K562 (cell line): ENCODE measurements around the gene NEDD8. TPM values are rescaled to one million over a fixed set of nuclear protein-coding genes. Genes with fewer than 3 reads are reported as not detected.

ENCODE experiments used
- IRF9 ChIP-seq: fragments of 450-650 bp; IDR thresholded peaks from 2 replicates; pipeline ENCODE4 v1.6.1; 2016; ENCODE audit warnings: missing biosample characterization, missing genetic modification characterization
- MEF2A ChIP-seq: IDR thresholded peaks from 2 replicates; pipeline ENCODE4 v1.6.1; 2011; ENCODE audit warnings: low read depth, mild to moderate bottlenecking, low read length, moderate library complexity; ENCODE audit not compliant: control insufficient read depth
- MITF ChIP-seq: IDR thresholded peaks from 2 replicates; pipeline ENCODE4 v1.6.1; 2014; ENCODE audit warnings: antibody characterized with exemption
- NKRF ChIP-seq: fragments of 450-650 bp; IDR thresholded peaks from 2 replicates; pipeline ENCODE4 v1.6.1; 2016; ENCODE audit warnings: borderline replicate concordance
- POLR2A ChIP-seq: fragments of 450-650 bp; conservative IDR thresholded peaks from 2 replicates; pipeline ENCODE4 v1.6.1; 2016
- PTBP1 ChIP-seq: fragments of 200-400 bp; formaldehyde crosslinking; IDR thresholded peaks from 2 replicates; pipeline ENCODE4 v1.6.1; 2017; ENCODE audit warnings: low read depth, low read length
- RBM25 ChIP-seq: fragments of 200-400 bp; formaldehyde crosslinking; IDR thresholded peaks from 2 replicates; pipeline ENCODE4 v1.6.1; 2018; ENCODE audit warnings: low read length, low read depth, moderate library complexity; ENCODE audit not compliant: severe bottlenecking
- TARDBP ChIP-seq: fragments of 450-650 bp; IDR thresholded peaks from 2 replicates; pipeline ENCODE4 v1.6.1; 2016
- ZBTB7A ChIP-seq: IDR thresholded peaks from 2 replicates; pipeline ENCODE4 v1.6.1; 2011; ENCODE audit warnings: low read depth, mild to moderate bottlenecking, low read length, moderate library complexity, borderline replicate concordance; ENCODE audit not compliant: control insufficient read depth
- ZNF24 ChIP-seq: fragments of 450-650 bp; IDR thresholded peaks from 2 replicates; pipeline ENCODE4 v1.6.1; 2016
- ZNF609 ChIP-seq: sonication (generic); formaldehyde crosslinking; IDR thresholded peaks from 2 replicates; pipeline ENCODE4 v1.8.1; 2023; ENCODE audit warnings: missing genetic modification reagents, mild to moderate bottlenecking, borderline replicate concordance
- ZSCAN32 ChIP-seq: fragments of 450-650 bp; formaldehyde crosslinking; IDR thresholded peaks from 2 replicates; pipeline ENCODE4 v1.4.0; 2020; ENCODE audit warnings: mild to moderate bottlenecking, moderate library complexity
- polyA plus RNA-seq, 8 experiments: library from polyadenylated mRNA; depleted of rRNA in 4 of 8; stranded (reverse) in 5 of 8; unstranded in 3 of 8; fragments of >200 nt; fragmentation: Nextera tagmentation in 2 of 8; fragmentation: Illumina TruSeq in 1 of 8; extraction: Ambion mirVana in 2 of 8; extraction: Trizol in 1 of 8; gene quantifications; 2 replicates each; pipeline versions ENCODE4 v1.2.1 to v1.2.3, GENCODE V29; 2011 to 2014; ENCODE audit warnings: inconsistent platforms in 1 of 8, missing spikeins in 1 of 8
- total RNA-seq, 7 experiments: library from RNA; depleted of rRNA in 6 of 7; stranded (reverse); fragments of >200 nt in 6 of 7; fragmentation: Illumina TruSeq in 2 of 7; extraction: Trizol in 2 of 7; gene quantifications; 2 replicates each; pipeline versions ENCODE4 v1.2.1 to v1.2.3, GENCODE V29; 2011 to 2021; ENCODE audit warnings: low replicate concordance in 1 of 7
- TF ChIP-seq, protein P1 (sequence below): fragments of 450-650 bp; formaldehyde crosslinking; IDR thresholded peaks from 2 replicates; pipeline ENCODE4 v1.4.0; 2020; ENCODE audit warnings: mild to moderate bottlenecking
- TF ChIP-seq, protein P2 (sequence below): IDR thresholded peaks from 3 replicates; pipeline ENCODE4 v1.6.1; 2011; ENCODE audit warnings: borderline replicate concordance, mild to moderate bottlenecking; ENCODE audit not compliant: insufficient read length, insufficient read depth

NEDD8 gene
- total and polyA plus RNA-seq, 9 of the 15 experiments (the other 6 are each of a cell fraction or from before 2014, with no cell fraction given), result 142 to 691 (median 260) TPM

DNA sequence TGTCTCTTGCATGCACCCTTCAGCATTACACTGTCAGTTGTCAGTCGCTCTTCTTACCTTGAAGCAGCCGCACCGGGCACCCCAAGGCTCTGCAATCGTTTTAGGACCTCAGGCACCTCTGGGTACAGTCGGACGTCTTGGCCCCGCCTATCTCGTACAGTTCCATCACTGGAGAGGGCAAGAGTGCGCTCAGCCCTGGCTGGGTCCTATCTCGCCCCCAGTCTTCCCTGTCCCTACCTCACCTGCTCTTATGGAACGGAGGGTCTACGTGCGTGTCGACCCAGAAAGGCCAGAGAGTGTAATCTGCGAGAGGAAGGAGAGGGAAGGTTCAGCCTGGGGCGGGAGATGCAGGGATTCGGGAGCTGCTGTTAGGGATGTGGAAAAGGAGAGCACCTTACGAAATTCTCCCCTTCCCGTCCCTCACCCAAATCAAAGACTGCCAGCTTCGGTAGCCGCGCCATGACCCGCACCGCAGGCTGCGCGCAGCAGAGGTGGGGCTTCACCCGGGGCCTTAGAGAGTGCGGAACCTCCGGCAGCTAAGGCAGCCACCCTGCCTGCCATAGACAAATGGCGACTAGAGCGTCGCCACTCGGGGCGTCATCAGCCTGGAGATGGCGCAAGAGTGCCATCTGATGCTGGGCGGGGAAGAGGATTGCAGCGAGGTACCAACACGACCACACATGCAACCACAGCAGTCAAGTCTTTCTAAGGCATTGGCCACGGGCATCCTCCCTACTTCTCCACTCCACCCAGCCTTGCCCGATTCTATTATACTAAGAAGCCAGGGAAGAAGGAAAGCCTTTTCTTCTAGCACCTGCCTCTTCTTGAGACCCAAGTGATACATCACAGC is 16.4 kb downstream of the NEDD8 start, which contains the start of gene MDP1 (continued):
- TF ChIP-seq, protein P1, sequence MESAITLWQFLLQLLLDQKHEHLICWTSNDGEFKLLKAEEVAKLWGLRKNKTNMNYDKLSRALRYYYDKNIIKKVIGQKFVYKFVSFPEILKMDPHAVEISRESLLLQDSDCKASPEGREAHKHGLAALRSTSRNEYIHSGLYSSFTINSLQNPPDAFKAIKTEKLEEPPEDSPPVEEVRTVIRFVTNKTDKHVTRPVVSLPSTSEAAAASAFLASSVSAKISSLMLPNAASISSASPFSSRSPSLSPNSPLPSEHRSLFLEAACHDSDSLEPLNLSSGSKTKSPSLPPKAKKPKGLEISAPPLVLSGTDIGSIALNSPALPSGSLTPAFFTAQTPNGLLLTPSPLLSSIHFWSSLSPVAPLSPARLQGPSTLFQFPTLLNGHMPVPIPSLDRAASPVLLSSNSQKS, result no peak
- TF ChIP-seq IRF9 (tag) (no peak), ZBTB7A (no peak), POLR2A (peak; percentile 86), TARDBP (no peak), RBM25 (no peak), ZNF609 (no peak), ZSCAN32 (CRISPR knock-in tag) (no peak), MITF (no peak), MEF2A (no peak), NKRF (peak; percentile 46; the same call in 1 of the 2 replicates), PTBP1 (no peak), ZNF24 (no peak)
- TF ChIP-seq, protein P2, sequence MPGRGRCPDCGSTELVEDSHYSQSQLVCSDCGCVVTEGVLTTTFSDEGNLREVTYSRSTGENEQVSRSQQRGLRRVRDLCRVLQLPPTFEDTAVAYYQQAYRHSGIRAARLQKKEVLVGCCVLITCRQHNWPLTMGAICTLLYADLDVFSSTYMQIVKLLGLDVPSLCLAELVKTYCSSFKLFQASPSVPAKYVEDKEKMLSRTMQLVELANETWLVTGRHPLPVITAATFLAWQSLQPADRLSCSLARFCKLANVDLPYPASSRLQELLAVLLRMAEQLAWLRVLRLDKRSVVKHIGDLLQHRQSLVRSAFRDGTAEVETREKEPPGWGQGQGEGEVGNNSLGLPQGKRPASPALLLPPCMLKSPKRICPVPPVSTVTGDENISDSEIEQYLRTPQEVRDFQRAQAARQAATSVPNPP, result no peak
